AG04450 (cell line): Measurements from ENCODE around the gene TPRKB. TPM values are rescaled to one million over a fixed set of nuclear protein-coding genes. Genes with fewer than 3 reads are reported as not detected.
"Not testable (repeated sequence)": the region's sequence is repeated elsewhere in the genome, so short reads cannot be mapped to it uniquely, and the experiment has no call there.

Experiments
- CTCF ChIA-PET: fragments of 300-600, 350-600 bp; formaldehyde crosslinking; extraction: SDS; loops from one replicate; lab custom pipeline; 2022; ENCODE audit warnings: antibody characterized with exemption, inconsistent platforms; lab: Charles Lee
- POLR2A ChIA-PET: fragments of 350-600 bp; formaldehyde crosslinking; extraction: SDS; loops from one replicate; lab custom pipeline; 2021; ENCODE audit warnings: antibody characterized with exemption, inconsistent platforms; lab: Yijun Ruan, JAX
- DNase-seq: peaks from one replicate; pipeline ENCODE4 v3.0.0-alpha.2; 2011; ENCODE audit warnings: low read depth, low spot score
- H3K27ac ChIP-seq: one replicate; pipeline ENCODE4 v1.5.1; 2012; ENCODE audit warnings: low read depth, low read length, control low read depth
- H3K27me3 ChIP-seq: one replicate; pipeline ENCODE4 v1.6.0; 2012; ENCODE audit warnings: low read length; ENCODE audit not compliant: control insufficient read depth, insufficient read depth
- H3K4me3 ChIP-seq: 2 replicates; pipeline ENCODE4 v1.5.1; 2011; ENCODE audit warnings: mild to moderate bottlenecking, low read depth, low read length, control low read depth
- H3K9me3 ChIP-seq: 2 replicates; pipeline ENCODE4 v1.5.1; 2012; ENCODE audit warnings: low read length; ENCODE audit not compliant: control insufficient read depth, insufficient read depth
- polyA plus RNA-seq: library from polyadenylated mRNA; depleted of rRNA; stranded (reverse); fragments of >200 nt; gene quantifications from 2 replicates; pipeline ENCODE4 v1.2.3, GENCODE V29; 2011
- TF ChIP-seq, protein P1 (sequence below): IDR thresholded peaks from 2 replicates; pipeline ENCODE4 v1.5.1; 2011; ENCODE audit warnings: low read depth, low read length, control low read depth, inconsistent platforms

The TPRKB gene
- polyA plus RNA-seq, 1 experiment = 33.4 TPM

DNA sequence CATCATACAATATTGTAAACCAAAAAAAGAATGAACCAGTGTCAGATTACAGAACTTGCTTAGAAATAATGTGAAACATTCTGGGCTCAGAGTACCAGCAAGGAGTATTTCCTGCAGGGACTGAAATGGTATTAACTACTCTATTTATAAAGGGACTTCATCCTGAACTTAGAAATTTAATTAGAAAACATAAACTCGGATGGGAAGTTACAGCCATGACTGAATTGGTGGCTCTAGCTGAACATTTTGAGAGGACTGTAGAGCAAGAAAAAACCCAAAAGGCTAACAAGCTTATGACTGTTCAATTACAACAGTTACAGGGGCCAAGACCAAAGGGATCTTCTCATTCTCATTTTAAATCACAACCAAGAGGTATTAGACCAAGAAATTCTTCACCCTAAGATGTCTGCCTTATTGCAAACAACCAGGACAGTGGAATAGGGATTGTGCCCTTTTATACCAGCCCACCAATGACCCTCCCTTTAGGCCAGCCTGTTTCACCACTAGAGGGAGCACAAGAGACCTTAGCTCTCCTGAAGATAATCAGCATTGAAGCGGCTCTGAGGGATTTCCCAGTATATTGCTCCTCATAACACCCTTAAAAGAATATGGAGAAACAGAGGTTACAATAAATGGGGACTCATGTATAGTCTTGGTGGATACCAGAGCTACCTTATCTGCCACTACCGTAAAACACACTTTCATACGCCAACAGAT is 46.6 kb downstream of the TPRKB start:
- CTCF ChIA-PET = interaction anchor here (0.7 to 1.3 kb wide), 2 partner anchors 10 to 168 kb away, joined by 3 read pairs; no protein-coding TSS in a partner anchor
- POLR2A ChIA-PET, DNase-seq: not testable (repeated sequence)

DNA sequence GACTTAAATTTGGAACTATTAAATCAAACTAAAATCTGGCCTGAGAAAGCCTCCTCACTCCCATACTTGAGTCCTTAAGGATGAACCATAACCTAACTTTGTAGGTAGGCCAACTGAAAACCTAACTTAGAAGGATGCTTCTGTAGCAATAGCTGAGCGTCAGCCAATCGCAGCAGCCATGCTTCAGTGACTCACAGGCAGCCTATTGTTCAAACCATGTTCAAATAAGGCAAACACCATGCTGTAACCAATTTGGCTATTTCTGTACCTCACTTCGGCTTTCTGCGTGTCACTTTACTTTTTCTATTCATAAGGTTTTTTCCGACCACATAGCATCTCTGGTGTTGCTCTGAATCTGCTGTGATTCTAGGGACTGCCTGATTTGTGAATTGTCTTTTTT is 48.7 kb downstream of the TPRKB start:
- H3K9me3 ChIP-seq, H3K27me3 ChIP-seq, POLR2A ChIA-PET, DNase-seq, H3K4me3 ChIP-seq, H3K27ac ChIP-seq: not testable (repeated sequence)
- CTCF ChIA-PET = interaction anchor here (0.6 kb wide), 1 partner anchor 84 kb away, joined by 3 read pairs; no protein-coding TSS in a partner anchor

More for the DNA sequence above, 46.6 kb downstream of the TPRKB start:
- TF ChIP-seq, protein P1, sequence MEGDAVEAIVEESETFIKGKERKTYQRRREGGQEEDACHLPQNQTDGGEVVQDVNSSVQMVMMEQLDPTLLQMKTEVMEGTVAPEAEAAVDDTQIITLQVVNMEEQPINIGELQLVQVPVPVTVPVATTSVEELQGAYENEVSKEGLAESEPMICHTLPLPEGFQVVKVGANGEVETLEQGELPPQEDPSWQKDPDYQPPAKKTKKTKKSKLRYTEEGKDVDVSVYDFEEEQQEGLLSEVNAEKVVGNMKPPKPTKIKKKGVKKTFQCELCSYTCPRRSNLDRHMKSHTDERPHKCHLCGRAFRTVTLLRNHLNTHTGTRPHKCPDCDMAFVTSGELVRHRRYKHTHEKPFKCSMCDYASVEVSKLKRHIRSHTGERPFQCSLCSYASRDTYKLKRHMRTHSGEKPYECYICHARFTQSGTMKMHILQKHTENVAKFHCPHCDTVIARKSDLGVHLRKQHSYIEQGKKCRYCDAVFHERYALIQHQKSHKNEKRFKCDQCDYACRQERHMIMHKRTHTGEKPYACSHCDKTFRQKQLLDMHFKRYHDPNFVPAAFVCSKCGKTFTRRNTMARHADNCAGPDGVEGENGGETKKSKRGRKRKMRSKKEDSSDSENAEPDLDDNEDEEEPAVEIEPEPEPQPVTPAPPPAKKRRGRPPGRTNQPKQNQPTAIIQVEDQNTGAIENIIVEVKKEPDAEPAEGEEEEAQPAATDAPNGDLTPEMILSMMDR = peak; percentile 61
- not testable (repeated sequence) for H3K4me3 ChIP-seq, H3K9me3 ChIP-seq, H3K27me3 ChIP-seq, H3K27ac ChIP-seq

DNA sequence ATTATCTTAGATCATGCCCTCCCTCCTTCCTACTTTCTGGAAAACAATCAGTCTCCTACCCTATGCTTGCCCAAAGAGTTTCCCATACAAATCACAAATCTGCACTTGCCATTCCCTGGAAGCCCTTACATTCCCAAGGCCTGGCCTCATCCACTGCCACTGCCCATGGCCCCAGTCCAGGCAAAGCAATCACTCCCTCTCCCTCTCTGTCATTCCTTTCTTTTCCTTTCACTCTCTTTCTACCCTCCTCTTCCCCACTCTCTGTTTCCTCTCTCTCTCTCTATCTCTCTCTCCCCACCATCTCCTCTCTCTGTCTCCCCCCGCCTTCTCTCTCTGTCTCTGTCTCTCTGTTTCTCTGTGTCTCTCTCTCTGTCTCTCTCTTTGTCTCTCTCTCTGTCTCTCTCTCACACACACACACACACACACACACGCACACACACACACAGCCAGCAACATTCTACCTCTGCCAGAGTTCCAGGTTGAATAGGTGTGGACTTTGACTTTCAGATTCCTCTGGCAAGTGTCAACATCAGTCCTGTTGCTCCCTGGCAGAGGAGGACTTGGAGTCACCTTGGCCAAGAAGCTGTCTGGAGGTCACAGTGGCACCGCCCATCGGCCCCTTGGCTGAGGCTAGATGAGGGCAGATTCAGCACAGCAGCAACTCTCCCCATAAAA is 51.2 kb downstream of the TPRKB start:
- H3K27me3 ChIP-seq = no peaks in the 10 kb centered on the region
- ChIA-PET POLR2A (no interaction called here), CTCF (no interaction called here)
- no peak for DNase-seq
- no peaks in the 10 kb centered on the region for H3K9me3 ChIP-seq
- no peak overlapping the region for H3K27ac ChIP-seq
- no peak overlapping the region for H3K4me3 ChIP-seq
- TF ChIP-seq, protein P1 = no peak

DNA sequence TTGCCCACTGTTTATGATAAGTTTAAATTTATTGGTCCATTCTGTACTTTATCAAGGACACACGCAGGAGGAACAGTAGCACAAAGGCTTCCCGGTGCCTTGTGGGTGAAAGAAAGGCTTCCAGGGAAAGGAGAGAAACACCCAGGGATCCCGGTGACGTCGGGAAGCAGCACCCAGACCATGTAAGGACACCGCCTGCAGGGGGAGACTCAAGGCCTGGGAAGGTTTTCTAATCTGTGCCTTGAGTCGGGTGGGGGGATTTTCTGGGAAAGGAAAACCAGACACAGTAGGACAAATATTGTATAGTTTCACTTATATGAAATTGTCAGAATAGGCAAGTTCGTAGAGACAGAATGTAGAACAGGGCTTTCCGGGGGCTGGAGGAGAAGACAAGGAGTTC is 52.2 kb downstream of the TPRKB start:
- H3K4me3 ChIP-seq, CTCF ChIA-PET, H3K27me3 ChIP-seq, H3K9me3 ChIP-seq, H3K27ac ChIP-seq, POLR2A ChIA-PET, DNase-seq: not testable (repeated sequence)
- TF ChIP-seq, protein P1 = peak; percentile 15; the same call in 1 of the 2 replicates

DNA sequence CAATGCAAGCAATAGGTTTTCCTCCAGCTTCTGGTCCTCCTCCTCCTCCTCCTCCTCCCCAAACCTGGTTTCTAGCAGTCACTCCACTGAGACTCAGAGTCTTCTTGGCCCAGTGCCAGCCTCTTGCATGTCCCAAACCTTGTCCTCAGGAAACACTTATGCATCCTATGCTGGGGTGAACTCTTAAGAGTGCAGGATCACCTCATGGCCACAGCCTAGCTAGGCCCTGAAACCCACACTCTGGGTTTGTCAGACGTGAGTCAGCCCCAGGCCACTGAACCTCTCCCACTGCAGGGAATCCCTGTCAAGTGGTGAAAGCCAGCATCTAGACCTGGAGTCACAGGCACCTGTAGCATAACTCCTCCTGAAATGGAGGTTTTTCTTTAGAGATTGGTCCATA is 52.8 kb downstream of the TPRKB start:
- H3K4me3 ChIP-seq, DNase-seq, POLR2A ChIA-PET, CTCF ChIA-PET, H3K27me3 ChIP-seq, H3K9me3 ChIP-seq, H3K27ac ChIP-seq: not testable (repeated sequence)
